ENCODE measurements around the gene DNAH12. TPM values are rescaled to one million over a fixed set of nuclear protein-coding genes. Genes with fewer than 3 reads are reported as not detected.
"Not testable (repeated sequence)": the region's sequence is repeated elsewhere in the genome, so short reads cannot be mapped to it uniquely, and the experiment has no call there.

The DNAH12 gene
- total and polyA plus RNA-seq, 8 donors: 0.23 to 8.2 (median 0.81) TPM; not detected in 4

DNA sequence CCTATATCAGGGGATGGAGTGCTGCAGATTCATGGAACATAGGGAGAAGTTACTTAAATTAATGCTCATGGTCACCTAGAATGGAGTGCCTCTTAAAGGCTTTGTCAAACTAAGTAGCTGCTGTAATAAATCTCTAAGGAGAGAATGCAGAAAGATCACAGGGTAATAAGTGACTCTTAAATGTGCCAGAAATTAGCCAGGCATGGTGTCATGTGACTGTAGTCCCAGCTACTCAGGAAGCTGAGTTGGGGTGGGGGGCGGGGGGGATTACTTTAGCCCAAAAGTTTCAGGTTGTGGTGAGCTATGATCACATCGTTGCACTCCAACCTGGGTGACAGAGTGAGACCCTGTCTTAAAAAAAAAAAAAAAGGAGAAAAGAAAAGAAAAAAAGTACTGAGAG, 160.7 kb downstream of the DNAH12 start:
- WGBS, 5 donors: 39 to 59% (median 52%) methylated on average over 1 to 2 of the region's 2 CpGs
- H3K27me3 ChIP-seq: no peaks in the 10 kb centered on the region
- DNase-seq: no peak
- no peaks in the 10 kb centered on the region for H3K36me3 ChIP-seq
- H3K4me3 ChIP-seq: no peak overlapping the region
- intact Hi-C loops (cut with DNase I; ENCODE audit: low total_unique reads): no loop called here
- no peaks in the 10 kb centered on the region for H3K4me1 ChIP-seq
- no peak overlapping the region for H3K27ac ChIP-seq
- TF ChIP-seq POLR2A (IDR thresholded peaks at IDR 0.05): no peak
- no peak for TF ChIP-seq POLR2AphosphoS5 (IDR thresholded peaks at IDR 0.05)
- TF ChIP-seq, protein P1, sequence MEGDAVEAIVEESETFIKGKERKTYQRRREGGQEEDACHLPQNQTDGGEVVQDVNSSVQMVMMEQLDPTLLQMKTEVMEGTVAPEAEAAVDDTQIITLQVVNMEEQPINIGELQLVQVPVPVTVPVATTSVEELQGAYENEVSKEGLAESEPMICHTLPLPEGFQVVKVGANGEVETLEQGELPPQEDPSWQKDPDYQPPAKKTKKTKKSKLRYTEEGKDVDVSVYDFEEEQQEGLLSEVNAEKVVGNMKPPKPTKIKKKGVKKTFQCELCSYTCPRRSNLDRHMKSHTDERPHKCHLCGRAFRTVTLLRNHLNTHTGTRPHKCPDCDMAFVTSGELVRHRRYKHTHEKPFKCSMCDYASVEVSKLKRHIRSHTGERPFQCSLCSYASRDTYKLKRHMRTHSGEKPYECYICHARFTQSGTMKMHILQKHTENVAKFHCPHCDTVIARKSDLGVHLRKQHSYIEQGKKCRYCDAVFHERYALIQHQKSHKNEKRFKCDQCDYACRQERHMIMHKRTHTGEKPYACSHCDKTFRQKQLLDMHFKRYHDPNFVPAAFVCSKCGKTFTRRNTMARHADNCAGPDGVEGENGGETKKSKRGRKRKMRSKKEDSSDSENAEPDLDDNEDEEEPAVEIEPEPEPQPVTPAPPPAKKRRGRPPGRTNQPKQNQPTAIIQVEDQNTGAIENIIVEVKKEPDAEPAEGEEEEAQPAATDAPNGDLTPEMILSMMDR (IDR thresholded peaks at IDR 0.05): no peak
- no peak for TF ChIP-seq EP300 (IDR thresholded peaks at IDR 0.05)
- no peaks in the 10 kb centered on the region for H3K9me3 ChIP-seq

DNA sequence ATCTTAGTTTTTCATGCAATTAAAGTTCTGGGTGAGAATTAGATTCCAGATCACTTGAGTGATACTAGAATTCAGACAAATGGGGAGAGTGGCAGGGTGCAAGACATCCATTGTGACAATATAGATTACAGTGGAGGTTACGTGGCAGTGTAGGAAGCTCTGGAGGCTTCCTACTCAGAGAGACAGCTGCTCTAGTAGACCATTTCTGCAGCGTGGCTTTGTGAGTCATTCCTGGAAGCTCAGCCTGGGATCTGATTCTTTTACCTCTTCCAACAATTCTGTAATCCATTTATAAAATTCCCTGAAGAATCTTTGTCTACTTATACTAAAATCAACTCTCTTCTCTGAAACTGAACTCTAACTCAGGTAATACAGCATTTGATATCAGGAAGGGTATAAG, 161.2 kb downstream of the DNAH12 start:
- Histone ChIP-seq H3K9me3 (no peaks in the 10 kb centered on the region), H3K27ac (no peak overlapping the region), H3K4me1 (no peaks in the 10 kb centered on the region), H3K4me3 (no peak overlapping the region), H3K27me3 (no peaks in the 10 kb centered on the region), H3K36me3 (no peaks in the 10 kb centered on the region)
- intact Hi-C loops (cut with DNase I; ENCODE audit: low total_unique reads): no loop called here
- no peak for DNase-seq
- 44 to 71% (median 65%) methylated on average over 2 of the region's 2 CpGs for WGBS, 5 donors
- TF ChIP-seq, protein P1 (IDR thresholded peaks at IDR 0.05): no peak
- TF ChIP-seq EP300 (IDR thresholded peaks at IDR 0.05) (no peak), POLR2A (IDR thresholded peaks at IDR 0.05) (no peak)

DNA sequence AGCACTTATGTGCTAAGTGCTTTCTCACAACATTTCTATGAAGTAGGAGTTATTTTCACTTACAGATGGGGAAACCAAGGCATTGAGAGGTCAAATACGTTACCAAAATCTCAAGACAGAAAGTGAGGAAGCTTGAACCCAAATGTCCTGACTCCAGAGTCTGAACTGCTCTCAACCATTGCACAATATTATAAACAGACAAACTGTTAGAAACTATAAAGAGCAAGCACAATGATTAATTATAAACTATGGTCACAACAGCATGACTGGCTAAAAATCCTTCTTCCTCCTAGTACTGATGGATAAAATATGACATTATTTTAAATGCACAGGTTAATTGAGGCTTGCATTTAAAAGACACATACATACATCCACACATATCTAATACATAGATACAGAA, 173.8 kb downstream of the DNAH12 start:
- no peak overlapping the region for H3K4me3 ChIP-seq
- H3K27me3 ChIP-seq: no peaks in the 10 kb centered on the region
- H3K27ac ChIP-seq: no peak overlapping the region
- peaks cover 0 to 11% (median 4%) of the 10 kb centered on the region in 4 donors for H3K9me3 ChIP-seq
- TF ChIP-seq, protein P1 (IDR thresholded peaks at IDR 0.05): no peak
- TF ChIP-seq EP300 (IDR thresholded peaks at IDR 0.05): no peak
- TF ChIP-seq POLR2AphosphoS5 (IDR thresholded peaks at IDR 0.05): no peak
- no peak for TF ChIP-seq POLR2A (IDR thresholded peaks at IDR 0.05)
- no peaks in the 10 kb centered on the region for H3K4me1 ChIP-seq
- DNase-seq: no peak
- intact Hi-C loops (cut with DNase I; ENCODE audit: low total_unique reads): no loop called here
- H3K36me3 ChIP-seq: no peaks in the 10 kb centered on the region
- WGBS, 5 donors: 27 to 59% (median 52%) methylated on average over 1 of the region's 1 CpG

DNA sequence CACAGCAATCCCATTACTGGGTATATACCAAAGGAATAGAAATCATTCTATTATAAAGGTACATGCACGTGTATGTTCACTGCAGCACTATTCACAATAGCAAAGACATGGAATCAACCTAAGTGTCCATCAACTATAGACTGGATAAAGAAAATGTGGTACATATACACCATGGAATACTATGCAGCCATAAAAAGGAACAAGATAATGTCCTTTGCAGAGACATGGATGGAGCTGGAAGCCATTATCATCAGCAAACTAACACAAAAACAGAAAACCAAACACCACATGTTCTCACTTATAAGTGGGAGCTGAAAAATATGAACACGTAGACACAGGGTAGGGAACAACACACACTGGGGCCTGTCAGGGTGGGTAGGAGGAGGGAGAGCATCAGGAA, 179.1 kb downstream of the DNAH12 start:
- intact Hi-C loops (cut with DNase I; ENCODE audit: low total_unique reads); H3K27me3 ChIP-seq; H3K27ac ChIP-seq; H3K36me3 ChIP-seq; H3K4me3 ChIP-seq; DNase-seq; H3K9me3 ChIP-seq; H3K4me1 ChIP-seq: not testable (repeated sequence)
- 84 to 92% (median 91%) methylated on average over 2 of the region's 2 CpGs for WGBS, 5 donors

- H3K4me3 ChIP-seq; intact Hi-C loops (cut with DNase I; ENCODE audit: low total_unique reads); H3K4me1 ChIP-seq; H3K27me3 ChIP-seq; H3K27ac ChIP-seq; DNase-seq; H3K9me3 ChIP-seq; H3K36me3 ChIP-seq: not testable (repeated sequence)
- WGBS, 5 donors: 86 to 98% (median 96%) methylated on average over 1 of the region's 1 CpG
Observed at GRCh38 chr3:57356275-57356674, 187.9 kb downstream of the DNAH12 start.

GRCh38 chr3:57354768-57355167, 189.4 kb downstream of the DNAH12 start:
- H3K27me3 ChIP-seq: no peaks in the 10 kb centered on the region
- intact Hi-C loops (cut with DNase I; ENCODE audit: low total_unique reads): no loop called here
- no peaks in the 10 kb centered on the region for H3K4me1 ChIP-seq
- WGBS, 5 donors: 63 to 79% (median 77%) methylated on average over 1 of the region's 1 CpG
- H3K9me3 ChIP-seq: no peaks in the 10 kb centered on the region
- TF ChIP-seq EP300 (IDR thresholded peaks at IDR 0.05) (no peak), POLR2AphosphoS5 (IDR thresholded peaks at IDR 0.05) (no peak), POLR2A (IDR thresholded peaks at IDR 0.05) (no peak)
- TF ChIP-seq, protein P1 (IDR thresholded peaks at IDR 0.05): no peak
- H3K27ac ChIP-seq: no peak overlapping the region
- no peak overlapping the region for H3K4me3 ChIP-seq
- DNase-seq: peak in 1 of 2 donors; percentile 11
- H3K36me3 ChIP-seq: no peaks in the 10 kb centered on the region
